Gastroesophageal sphincter (tissue), 4 donors: ENCODE data around the gene C5orf15. TPM values are rescaled to one million over a fixed set of nuclear protein-coding genes. Genes with fewer than 3 reads are reported as not detected.
A peak's percentile ranks its signal among the peaks of the same experiment; 100 is the strongest.

ENCODE experiments used
- ATAC-seq: fragments of 150-250 bp; one replicate; pipeline ENCODE4 v1.9.1; 2016; ENCODE audit warnings: mild to moderate bottlenecking, moderate library complexity
- H3K27ac ChIP-seq, 4 donors: fragments of 200-600 bp; sonication (generic) in 3 of 4; 1 replicate in 3 of 4; 2 replicates in 1 of 4; pipeline ENCODE4 v1.5.1; 2016 to 2019
- H3K27me3 ChIP-seq: fragments of 200-600 bp; sonication (generic); one replicate; pipeline ENCODE4 v1.5.1; 2019
- H3K36me3 ChIP-seq, 2 donors: fragments of 200-600 bp; sonication (generic); one replicate each; pipeline ENCODE4 v1.5.1; 2019; ENCODE audit warnings: control low read depth in 1 of 2
- H3K4me1 ChIP-seq, 3 donors: fragments of 200-600 bp; sonication (generic); 1 replicate in 2 of 3; 2 replicates in 1 of 3; pipeline ENCODE4 v1.5.1; 2016 to 2019; ENCODE audit warnings: control low read depth in 2 of 3
- H3K4me3 ChIP-seq, 2 donors: fragments of 200-600 bp; sonication (generic); one replicate each; pipeline ENCODE4 v1.5.1; 2019; ENCODE audit warnings: mild to moderate bottlenecking in 1 of 2, moderate library complexity in 1 of 2
- H3K9me3 ChIP-seq, 3 donors: fragments of 200-600 bp; sonication (generic); one replicate each; pipeline ENCODE4 v1.5.1; 2017 to 2019; ENCODE audit warnings: control low read depth in 2 of 3
- CTCF ChIP-seq, 4 experiments: fragments of 200-600 bp in 2 of 4; fragments of 450-650 bp in 2 of 4; sonication (generic) in 1 of 4; IDR thresholded peaks; one replicate each; pipeline ENCODE4 v1.5.1; 2017 to 2019; ENCODE audit warnings: antibody characterized with exemption in 4 of 4, mild to moderate bottlenecking in 2 of 4, moderate library complexity in 2 of 4
- EP300 ChIP-seq: sonication (generic); formaldehyde crosslinking; IDR thresholded peaks from one replicate; pipeline ENCODE4 v1.6.1; 2017; ENCODE audit warnings: antibody characterized with exemption, mild to moderate bottlenecking
- POLR2A ChIP-seq, 2 donors: fragments of 450-650 bp; IDR thresholded peaks; one replicate each; pipeline ENCODE4 v1.6.1; 2017; ENCODE audit warnings: antibody characterized with exemption in 2 of 2, mild to moderate bottlenecking in 2 of 2, moderate library complexity in 1 of 2
- POLR2AphosphoS5 ChIP-seq: sonication (generic); formaldehyde crosslinking; IDR thresholded peaks from one replicate; pipeline ENCODE4 v1.6.1; 2017; ENCODE audit warnings: antibody characterized with exemption
- WGBS, 2 donors: methylation state at CpG; one replicate each; pipeline ENCODE4 v1.1.5; 2018; ENCODE audit warnings: low coverage in 1 of 2; 5-methylcytosine and 5-hydroxymethylcytosine counted together
- total RNA-seq, 4 donors: library from RNA; depleted of rRNA; stranded (reverse); fragments of >200 nt; gene quantifications; one replicate each; pipeline ENCODE4 v1.1.0, GENCODE V29; 2016

Gene C5orf15
- total RNA-seq, 4 donors from 2014 or later, result 22.2 to 38.0 (median 23.2) TPM

GRCh38 chr5:133953568-133954145, 14.8 kb downstream of the C5orf15 start:
- H3K27ac ChIP-seq, result peak overlapping the region; percentile 43 to 72 (median 63)
- no peak overlapping the region for H3K4me3 ChIP-seq
- H3K36me3 ChIP-seq, result peaks cover 3 to 35% of the 10 kb centered on the region in 2 donors
- WGBS, 2 donors, result 79 to 91% methylated on average over 4 to 9 of the region's 10 CpGs
- TF ChIP-seq POLR2AphosphoS5, result no peak
- no peak for TF ChIP-seq POLR2A (IDR thresholded peaks at IDR 0.05)
- TF ChIP-seq CTCF (IDR thresholded peaks at IDR 0.05), result no peak
- no peak for TF ChIP-seq EP300
- H3K4me1 ChIP-seq, result peaks cover 0 to 42% (median 4%) of the 10 kb centered on the region in 3 donors
- no peaks in the 10 kb centered on the region for H3K9me3 ChIP-seq
- H3K27me3 ChIP-seq, result no peaks in the 10 kb centered on the region
- no peak for ATAC-seq

GRCh38 chr5:133952729-133953567, 15.5 kb downstream of the C5orf15 start:
- ATAC-seq, result peak; percentile 97
- Histone ChIP-seq H3K4me3 (no peak overlapping the region), H3K4me1 (peaks cover 0 to 41% (median 4%) of the 10 kb centered on the region in 3 donors), H3K27me3 (no peaks in the 10 kb centered on the region), H3K36me3 (peaks cover 1 to 28% of the 10 kb centered on the region in 2 donors), H3K27ac (peak overlapping the region; percentile 43 to 72 (median 63)), H3K9me3 (no peaks in the 10 kb centered on the region)
- 20 to 50% methylated on average over 1 to 2 of the region's 10 CpGs for WGBS, 2 donors
- TF ChIP-seq POLR2AphosphoS5, result peak; percentile 85
- TF ChIP-seq POLR2A (IDR thresholded peaks at IDR 0.05), result no peak

GRCh38 chr5:133950821-133951612, 17.4 kb downstream of the C5orf15 start:
- TF ChIP-seq CTCF (IDR thresholded peaks at IDR 0.05) (no peak), POLR2A (IDR thresholded peaks at IDR 0.05) (no peak), POLR2AphosphoS5 (no peak), EP300 (no peak)
- Histone ChIP-seq H3K27me3 (no peaks in the 10 kb centered on the region), H3K36me3 (peaks cover 0 to 11% of the 10 kb centered on the region in 2 donors), H3K4me3 (no peak overlapping the region), H3K27ac (no peak overlapping the region), H3K9me3 (no peaks in the 10 kb centered on the region), H3K4me1 (peaks cover 0 to 42% (median 4%) of the 10 kb centered on the region in 3 donors)
- 89 to 100% methylated on average over 3 to 6 of the region's 7 CpGs for WGBS, 2 donors
- ATAC-seq, result no peak

GRCh38 chr5:133948721-133949120, 19.7 kb downstream of the C5orf15 start:
- Histone ChIP-seq H3K36me3 (no peaks in the 10 kb centered on the region), H3K4me1 (peaks cover 0 to 41% (median 4%) of the 10 kb centered on the region in 3 donors), H3K4me3 (no peak overlapping the region), H3K9me3 (no peaks in the 10 kb centered on the region), H3K27me3 (no peaks in the 10 kb centered on the region), H3K27ac (no peak overlapping the region)
- TF ChIP-seq POLR2A (IDR thresholded peaks at IDR 0.05) (no peak), POLR2AphosphoS5 (no peak), EP300 (no peak), CTCF (IDR thresholded peaks at IDR 0.05) (no peak)
- no peak for ATAC-seq

GRCh38 chr5:133947431-133947841, 21.0 kb downstream of the C5orf15 start:
- H3K27ac ChIP-seq, result no peak overlapping the region

More at GRCh38 chr5:133947431-133947841, 21.0 kb downstream of the C5orf15 start:
- no peak overlapping the region for H3K4me3 ChIP-seq
- WGBS, 2 donors, result 39% methylated on average over 4 of the region's 5 CpGs; no CpG with 5 or more reads in 1 of the 2 donors
- no peaks in the 10 kb centered on the region for H3K27me3 ChIP-seq
- no peaks in the 10 kb centered on the region for H3K36me3 ChIP-seq
- H3K4me1 ChIP-seq, result peaks cover 0 to 29% (median 0%) of the 10 kb centered on the region in 3 donors
- H3K9me3 ChIP-seq, result no peaks in the 10 kb centered on the region
- TF ChIP-seq POLR2AphosphoS5, result peak; percentile 49
- TF ChIP-seq EP300, result no peak
- ATAC-seq, result no peak
